Left forelimb (tissue), 1 donor: Measurements from ENCODE around the gene SH3BGR.
A peak's percentile ranks its signal among the peaks of the same experiment; 100 is the strongest.
"Not testable (repeated sequence)": the region's sequence is repeated elsewhere in the genome, so short reads cannot be mapped to it uniquely, and the experiment has no call there.

ENCODE experiments used
- DNase-seq: peaks from one replicate; pipeline ENCODE4 v3.0.0-alpha.2; 2018; ENCODE audit warnings: low spot score

Gene SH3BGR

DNA sequence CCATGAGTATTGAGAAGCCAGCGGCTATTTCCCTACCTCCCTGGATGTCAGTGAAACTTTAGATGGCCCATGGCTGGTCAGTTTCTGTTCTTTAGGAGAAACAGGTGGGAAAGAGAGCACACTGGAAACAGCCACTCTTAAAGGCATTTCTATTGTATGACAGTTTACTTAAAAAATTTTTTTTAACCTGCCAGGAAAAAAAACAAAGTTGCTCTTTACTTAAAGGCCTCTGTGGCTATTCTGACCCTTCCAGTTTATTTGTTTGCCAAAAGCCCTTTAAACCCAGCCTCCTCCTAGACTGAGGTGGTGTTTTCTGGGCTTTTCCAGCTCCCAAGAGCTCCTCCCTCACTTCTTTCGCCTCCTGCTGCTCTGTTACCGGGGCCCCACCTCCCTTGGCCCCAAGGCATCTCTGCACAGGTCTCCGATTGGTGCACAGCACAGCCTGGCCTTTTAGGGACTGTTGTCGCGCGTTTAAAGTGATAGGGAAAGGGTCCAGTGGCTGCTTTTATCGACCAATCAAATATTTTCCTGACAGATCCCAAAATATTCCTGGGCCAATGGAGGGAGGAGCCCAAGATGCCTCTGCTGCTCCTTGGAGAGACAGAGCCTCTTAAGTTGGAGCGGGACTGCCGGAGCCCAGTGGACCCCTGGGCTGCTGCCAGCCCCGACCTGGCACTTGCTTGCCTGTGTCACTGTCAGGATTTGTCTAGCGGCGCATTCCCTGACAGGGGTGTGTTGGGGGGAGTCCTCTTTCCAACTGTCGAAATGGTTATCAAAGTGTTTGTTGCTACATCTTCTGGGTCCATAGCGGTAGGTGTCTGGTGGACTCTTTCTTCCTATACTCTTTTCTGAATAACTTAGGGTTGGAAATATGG is at the start of gene SH3BGR:
TSS of gene SH3BGR (plus strand) at position 639 of the 875 bp plus-strand sequence. CDS start at position 766, 127 bp downstream.
- DNase-seq = no peak

DNA sequence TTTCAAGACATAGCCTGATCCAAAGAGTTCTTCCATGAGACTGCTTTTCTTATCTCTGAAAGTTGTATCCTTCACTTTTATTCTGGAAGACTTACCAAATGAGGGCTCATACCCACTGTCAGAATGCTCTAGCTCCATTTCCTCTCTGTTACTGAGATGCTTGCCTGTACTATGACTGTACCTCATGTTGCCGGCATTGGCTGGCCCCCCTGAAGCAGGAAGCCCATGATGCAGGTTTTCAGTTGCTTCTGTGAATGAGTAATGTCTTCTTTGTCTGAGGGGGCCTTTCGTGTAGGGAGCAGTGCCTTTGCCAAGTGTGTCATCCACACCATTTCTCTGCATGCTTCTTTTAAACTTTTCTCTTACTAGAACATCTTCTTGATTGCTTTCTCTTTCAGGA is 45.7 kb upstream of the SH3BGR start:
- DNase-seq = no peak

- not testable (repeated sequence) for DNase-seq
Measured at GRCh38 chr21:39419204-39419603, 32.6 kb upstream of the SH3BGR start.

- DNase-seq = no peak
Measured at GRCh38 chr21:39422527-39423241, 29.1 kb upstream of the SH3BGR start.

DNA sequence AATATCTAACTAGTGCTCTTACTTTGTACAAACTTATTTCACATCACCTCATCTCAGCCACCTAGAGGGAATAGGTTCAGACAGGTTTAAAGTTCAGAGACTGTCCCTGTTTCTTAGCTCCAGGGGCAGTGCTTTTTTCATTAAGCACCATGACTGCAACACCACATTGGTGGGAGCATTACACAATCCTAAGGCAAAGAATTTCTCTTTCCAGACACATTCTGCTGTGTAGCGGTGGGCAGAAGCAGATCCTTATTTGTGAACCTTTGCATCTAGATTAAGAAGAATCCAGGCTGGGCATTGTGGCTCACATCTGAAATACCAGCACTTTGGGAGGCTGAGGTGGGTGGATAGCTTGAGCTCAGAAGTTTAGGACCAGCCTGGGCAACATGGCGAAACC is 22.3 kb upstream of the SH3BGR start:
- no peak for DNase-seq

GRCh38 chr21:39430016-39430415 is 21.8 kb upstream of the SH3BGR start:
- DNase-seq = no peak

GRCh38 chr21:39430457-39430856 is 21.3 kb upstream of the SH3BGR start:
- DNase-seq = no peak

- no peak for DNase-seq
Measured at GRCh38 chr21:39430954-39431353, 20.8 kb upstream of the SH3BGR start.

- no peak for DNase-seq
Measured at GRCh38 chr21:39434950-39435349, 16.8 kb upstream of the SH3BGR start.

DNA sequence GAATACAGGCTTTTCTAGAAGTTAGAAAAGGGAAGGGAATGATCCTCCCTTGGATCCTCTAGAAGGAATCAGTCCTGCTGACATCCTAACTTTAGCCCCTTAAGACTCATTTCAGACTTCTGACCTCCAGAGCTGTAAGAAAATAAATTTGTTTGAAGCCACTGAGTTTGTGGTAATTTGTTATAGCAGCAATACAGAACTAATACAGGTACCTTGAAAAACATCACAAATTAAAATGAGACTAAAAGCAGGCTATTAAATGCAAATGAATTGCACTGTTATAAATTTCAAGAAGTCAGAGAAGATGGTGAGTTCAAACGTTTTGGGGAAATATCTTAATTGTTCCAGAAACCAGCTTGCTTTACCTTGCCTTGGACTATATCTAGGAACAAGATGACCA is 12.5 kb upstream of the SH3BGR start:
- no peak for DNase-seq

GRCh38 chr21:39441502-39442475 is 10.0 kb upstream of the SH3BGR start:
- DNase-seq = no peak

- no peak for DNase-seq
Measured at GRCh38 chr21:39444421-39445180, 7.2 kb upstream of the SH3BGR start.

DNA sequence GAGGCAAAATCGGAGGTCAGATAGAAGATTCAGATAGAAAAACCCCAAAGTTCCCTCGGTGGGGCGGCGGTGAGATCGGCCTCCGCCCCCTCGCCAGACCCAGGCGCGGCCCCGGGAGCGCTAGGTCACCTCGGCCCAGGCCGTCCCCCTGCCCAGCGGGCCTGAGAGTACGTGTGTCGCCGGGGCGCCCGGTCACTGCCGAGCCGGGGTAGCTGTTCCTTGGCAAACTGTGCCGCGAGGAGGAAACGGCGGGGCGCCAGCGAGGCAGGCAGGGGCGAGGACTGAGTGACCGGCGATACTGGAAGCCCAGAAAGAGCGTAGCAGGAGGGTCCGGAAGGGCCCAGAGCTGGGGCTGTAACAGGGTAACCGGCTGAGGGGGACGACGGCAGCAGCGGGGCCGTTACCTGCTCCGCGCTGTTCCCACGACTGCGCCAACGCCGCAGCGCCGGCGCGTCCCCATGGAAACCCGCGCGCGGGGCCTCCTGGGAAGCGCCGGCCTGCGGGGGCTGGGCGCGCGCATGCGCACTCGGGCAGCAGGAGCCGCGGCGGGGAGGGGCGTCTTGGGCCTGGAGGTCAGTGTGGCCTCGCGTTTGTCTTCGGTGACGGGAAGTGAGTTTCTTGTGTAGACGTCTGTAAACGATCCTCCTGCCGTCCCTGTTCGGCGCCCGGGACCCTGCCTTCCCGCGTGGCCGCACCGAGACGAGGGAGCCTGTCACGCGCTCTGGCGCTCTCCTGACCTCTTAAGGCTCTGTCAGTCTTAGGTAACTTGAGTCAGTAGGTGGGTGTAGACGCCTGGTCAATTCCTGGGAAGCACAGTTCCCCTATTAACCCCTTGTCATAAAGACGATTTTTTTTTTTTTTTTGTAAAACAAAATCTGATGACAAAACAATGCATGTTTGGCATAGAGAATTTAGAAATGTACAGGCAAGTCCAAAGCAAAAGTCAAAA is 6.2 kb upstream of the SH3BGR start, which contains the start of gene LCA5L:
TSS of gene LCA5L (minus strand) at position 458 of the 949 bp plus-strand sequence. CDS start 17,285 bp downstream, outside the sequence.
- DNase-seq = peak; percentile 95

DNA sequence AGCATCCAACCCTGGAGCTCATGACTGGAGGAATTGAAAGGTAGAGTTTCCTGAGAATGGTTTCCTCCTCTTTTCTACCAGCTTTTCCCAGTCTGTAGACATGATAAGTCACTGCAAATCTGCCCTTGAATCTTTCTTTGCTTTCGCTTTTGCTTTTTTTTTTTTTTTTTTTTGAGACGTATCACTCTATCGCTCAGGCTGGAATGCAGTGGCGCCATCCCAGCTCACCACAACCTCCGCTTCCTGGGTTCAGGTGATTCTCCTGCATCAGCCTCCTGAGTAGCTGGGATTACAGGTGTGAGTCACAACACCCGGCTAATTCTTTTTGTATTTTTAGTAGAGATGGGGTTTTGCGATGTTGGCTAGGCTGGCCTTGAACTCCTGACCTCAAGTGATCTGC is 4.5 kb upstream of the SH3BGR start:
- DNase-seq = no peak

DNA sequence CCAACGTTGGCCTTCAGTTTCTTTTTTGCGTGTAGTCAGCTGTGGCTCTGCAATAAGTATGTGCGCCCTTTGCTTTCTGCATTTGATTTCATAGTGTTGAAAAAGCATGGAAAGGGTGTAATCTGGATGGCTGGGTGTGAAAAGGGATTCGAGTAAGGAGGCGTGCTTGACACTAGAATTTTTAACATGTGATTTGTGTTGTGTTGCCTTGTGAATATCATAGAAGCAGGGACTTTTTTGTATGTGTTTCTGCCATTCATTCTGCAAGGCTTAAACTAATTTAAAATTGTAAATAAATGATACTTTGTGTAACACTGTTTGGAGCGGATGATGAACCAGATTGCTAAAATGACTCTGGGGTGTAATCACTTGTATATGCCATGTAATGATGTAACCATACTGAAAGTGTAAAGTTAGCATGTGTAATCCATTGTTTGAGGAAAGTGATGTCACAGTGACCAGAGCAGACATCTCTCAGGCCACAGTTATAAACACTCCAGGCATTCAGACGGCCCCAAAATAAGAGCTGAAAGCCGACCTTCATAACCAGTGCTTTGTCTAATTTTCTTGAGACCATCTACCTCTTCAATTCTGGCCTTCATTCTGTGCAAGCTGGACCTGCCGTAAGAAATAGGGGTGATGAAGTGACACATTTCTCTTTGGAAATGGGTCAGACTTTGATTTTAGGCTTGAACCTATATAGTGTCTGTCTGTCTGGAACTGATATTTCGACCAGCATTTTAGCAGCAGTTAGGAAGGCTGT is 618 bp downstream of the SH3BGR start:
- no peak for DNase-seq

DNA sequence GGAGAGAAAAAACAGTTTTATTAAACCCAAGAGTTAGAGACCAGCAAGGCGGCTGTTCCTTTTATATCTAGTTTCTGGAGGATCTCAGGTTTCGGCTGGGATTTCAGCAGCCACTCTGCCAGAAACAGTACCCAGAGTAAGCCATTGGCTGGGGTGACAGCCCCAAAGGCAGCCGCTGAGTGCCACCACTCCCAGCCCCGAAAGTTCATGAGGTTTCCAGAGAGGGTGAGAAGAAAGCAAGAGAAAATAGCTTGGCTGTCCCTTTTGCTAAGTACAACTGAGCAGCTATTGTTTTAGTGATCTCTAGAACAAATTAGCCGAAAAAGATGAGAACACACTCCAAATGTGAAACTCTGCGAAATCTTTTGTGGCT is 1.2 kb downstream of the SH3BGR start:
- no peak for DNase-seq

DNA sequence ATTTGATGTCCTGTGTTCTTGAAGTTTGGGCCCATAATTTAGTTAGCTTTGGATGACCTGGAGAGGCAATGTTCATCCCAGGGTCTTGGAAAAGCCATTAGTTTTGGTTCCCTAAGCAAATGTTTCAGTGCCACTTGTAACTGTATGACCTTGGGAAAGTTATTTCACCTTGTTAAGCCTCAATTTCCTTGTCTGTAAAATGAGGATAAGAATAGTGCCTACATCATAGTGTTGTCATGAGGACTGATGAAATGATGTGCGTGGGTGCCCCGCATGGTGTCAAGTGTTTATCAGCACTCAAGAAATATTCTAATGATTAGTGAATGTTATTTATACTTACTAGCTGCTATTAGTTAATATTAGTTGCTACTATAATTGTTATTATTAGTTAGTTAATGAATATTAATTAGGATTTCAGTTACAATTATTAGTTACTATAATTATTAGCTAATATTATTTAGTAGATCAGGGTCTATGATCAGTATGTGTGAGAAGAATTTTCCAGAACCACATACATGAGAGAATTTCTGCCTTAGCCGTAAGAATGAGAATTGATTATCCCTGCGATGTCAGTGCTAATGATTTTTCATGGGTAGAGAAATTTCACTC is 1.9 kb downstream of the SH3BGR start:
- DNase-seq = no peak

- DNase-seq = no peak
Measured at GRCh38 chr21:39454949-39455668, 3.3 kb downstream of the SH3BGR start.
